GM21786 (cell line): ENCODE measurements around the gene IVD.

Experiments used
- ATAC-seq: cut with Tn5 transposase; IDR thresholded peaks from one replicate; pipeline ENCODE4 v1.9.1; 2021; ENCODE audit not compliant: unreplicated experiment

Gene IVD

DNA sequence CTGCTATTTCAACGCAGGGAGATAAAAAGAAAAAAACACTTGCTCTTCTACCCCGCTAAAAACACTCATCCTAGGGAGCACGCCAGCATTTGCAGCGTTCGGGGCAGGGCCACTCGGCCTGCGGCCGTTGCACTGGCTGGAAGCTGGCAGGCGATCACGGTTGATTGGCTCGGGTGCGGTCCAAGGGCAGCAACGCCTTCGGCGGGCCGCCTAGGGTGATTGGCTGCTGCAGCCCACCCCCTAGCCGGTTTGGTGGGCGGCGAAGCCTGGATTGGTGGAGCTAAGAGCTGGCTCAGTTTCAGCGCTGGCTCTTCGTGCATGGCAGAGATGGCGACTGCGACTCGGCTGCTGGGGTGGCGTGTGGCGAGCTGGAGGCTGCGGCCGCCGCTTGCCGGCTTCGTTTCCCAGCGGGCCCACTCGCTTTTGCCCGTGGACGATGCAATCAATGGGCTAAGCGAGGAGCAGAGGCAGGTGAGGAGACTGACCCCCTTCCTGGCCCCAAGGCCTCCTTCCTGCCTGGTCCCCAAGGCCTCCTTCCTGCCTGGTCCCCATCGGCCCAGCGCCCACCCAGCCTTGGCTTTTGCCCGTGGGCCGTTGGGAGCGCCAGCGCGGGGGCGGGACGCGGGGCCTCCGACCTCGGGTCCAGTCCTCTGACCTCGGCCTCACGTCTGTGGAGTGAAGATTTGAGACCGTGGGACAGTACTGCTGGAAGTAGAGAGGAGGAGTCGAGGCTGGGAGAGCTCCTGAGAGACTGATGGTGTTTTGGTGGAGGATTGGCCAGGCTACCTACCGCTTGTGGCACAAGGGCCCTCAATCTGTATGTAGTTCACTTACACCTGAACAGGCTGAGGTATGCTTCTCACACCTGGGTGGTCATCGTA lies at the start of gene IVD:
Gene IVD (plus strand): TSS at position 295 of the 881 bp plus-strand sequence. CDS start 33 bp downstream, at position 328.
- peak; percentile 82 for ATAC-seq

DNA sequence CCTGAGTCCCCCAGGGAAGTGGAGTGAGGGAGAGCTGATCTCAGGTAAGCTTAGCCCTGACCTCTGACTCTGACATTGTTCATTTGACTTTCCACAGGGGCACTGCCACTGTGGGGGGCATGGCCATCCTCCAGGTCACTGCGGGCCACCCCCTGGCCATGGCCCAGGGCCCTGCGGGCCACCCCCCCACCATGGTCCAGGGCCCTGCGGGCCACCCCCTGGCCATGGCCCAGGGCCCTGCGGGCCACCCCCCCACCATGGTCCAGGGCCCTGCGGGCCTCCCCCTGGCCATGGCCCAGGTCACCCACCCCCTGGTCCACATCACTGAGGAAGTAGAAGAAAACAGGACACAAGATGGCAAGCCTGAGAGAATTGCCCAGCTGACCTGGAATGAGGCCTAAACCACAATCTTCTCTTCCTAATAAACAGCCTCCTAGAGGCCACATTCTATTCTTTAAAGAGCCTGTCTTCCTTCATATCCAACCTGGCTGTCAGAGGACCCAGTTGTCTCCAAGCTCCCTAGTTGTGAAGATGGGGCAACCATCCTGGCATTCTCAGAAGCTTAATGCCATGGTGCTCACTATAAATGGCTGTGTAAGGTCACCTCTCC lies 49.5 kb upstream of the IVD start:
- ATAC-seq = no peak

DNA sequence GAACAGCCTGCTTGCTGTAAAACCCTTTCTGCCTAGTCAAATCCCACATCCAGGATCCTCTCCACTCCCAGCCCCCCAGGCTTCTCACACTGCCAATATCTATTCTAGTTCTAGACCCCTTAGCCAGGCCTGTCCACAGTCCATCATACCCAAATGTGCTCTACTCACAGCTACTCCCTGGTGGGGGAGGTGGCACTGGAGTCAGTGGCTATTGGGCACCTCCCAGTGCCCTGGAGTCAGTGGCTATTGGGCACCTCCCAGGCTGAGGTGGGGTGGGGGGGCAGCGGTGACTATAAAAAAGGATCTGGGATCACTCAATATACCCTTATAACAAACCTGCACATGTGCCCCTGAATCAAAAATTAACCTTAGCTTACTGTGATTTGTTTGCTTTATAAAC lies 48.3 kb upstream of the IVD start:
- ATAC-seq = no peak

DNA sequence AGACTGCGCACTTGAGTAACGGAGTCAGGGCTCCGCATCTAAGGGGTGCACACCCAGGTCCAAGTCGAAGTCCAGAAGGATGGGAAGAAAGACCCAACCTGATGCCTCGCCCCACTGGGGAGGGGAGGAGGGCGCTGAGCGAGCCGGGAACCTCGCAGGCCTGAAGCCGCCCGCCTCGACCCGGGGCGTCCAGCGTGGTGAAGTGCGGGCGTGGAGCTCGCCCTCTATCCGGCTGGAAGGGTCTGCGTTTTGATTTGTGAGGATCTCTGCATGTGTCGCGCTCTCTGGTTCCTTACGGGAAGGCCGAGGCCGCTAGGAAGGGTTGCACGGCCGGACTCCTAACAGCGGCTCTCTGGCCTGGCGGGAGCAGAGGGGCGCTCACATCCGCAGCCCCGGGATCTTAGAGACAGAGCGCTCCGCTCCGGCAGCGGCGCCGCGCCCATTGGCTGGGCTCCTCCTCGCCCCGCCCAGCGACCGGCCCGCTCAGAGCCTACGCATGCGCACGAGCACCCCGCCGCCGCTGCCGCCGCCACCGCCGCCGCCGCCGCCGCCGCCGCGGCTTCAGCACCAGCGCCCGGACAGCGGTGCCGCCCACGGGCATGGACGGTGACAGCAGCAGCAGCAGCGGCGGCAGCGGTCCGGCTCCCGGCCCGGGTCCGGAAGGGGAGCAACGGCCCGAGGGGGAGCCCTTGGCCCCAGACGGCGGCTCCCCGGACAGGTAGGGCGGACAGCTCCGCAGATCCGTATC lies 47.7 kb upstream of the IVD start, which contains the start of gene DISP2:
Gene DISP2 (plus strand): TSS at position 497 of the 748 bp plus-strand sequence. CDS start 103 bp downstream, at position 600.
- peak; percentile 82 for ATAC-seq

DNA sequence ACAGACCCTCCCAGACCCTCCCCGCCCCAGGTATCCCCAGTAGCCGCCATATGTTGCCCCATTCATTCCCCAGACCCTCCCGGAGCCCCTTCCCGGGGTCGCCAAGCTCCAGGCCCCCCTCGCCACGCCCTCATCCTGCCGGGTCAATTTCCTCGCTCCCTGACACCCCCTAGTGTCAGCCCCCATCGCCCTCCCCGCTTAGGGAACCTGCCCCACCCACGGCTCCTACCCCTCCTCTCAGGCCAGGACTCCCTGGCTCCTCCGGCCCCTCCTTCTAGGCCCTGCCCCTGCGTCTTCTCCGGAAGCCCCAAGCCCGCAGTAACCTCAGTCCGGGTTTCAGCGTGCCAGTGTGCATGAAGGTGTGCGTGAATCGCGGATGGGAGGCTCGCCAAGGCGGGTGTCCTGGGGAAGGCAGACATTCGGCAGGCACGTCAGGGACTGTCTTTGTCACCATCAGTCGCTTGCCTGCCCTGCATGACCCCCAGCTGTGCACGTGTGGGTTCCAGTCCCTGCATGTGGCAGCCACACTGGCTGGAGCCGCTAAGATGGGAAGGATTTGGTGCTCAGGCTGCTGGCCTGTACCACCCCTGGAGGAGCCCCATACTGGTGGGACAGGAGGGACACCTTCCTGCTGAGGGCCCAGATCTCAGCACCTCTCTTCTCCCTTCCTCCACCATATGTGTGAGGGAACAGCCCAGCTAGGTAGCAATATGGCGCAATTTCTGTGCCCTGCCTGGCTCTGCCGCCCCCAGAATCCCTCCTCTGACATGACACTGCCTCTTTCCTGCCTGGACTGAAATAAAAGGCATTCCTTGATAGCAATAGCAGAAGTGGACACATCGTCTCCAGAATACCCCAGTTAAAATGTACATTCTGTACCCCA lies 46.9 kb upstream of the IVD start:
- ATAC-seq = no peak

DNA sequence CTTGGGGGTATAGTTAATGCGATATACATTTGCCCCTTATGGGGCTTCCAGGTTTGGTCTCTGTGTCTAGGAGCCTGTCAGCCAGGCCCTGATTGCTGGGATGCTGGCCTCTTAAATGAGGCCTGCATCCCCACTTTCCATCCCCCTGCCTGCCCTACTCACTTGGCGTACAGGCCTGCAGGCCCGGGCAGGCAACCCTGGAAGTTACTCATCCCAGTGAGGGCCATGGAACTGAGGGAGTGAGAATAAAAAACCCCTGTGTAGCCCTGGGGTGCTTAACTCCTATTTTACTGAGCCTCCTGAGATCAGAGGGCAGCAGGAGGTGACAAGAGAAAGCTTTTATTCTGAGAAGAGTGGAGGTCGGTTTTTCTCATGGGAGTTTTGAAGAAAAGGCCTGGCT lies 45.6 kb upstream of the IVD start:
- ATAC-seq = no peak

DNA sequence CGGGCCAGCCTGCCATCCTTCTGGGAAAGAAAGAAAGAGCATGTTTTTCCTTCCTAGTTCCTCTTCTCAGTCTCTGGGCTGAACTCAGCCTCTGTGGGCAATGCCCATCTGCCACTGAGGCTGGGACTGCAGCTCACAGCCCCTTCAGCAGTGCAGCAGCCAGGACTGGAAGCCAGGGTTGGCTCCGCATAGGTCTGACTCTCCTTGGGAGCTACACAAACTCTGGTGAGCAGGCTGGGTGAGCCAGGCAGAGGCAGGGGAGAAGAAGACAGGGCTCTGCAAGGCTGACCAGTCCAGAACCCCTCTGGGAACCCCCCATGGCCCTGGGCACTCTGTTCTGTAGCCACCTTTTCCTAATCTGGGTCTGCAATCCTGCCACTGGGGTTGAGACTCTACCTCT lies 44.0 kb upstream of the IVD start:
- ATAC-seq = no peak

DNA sequence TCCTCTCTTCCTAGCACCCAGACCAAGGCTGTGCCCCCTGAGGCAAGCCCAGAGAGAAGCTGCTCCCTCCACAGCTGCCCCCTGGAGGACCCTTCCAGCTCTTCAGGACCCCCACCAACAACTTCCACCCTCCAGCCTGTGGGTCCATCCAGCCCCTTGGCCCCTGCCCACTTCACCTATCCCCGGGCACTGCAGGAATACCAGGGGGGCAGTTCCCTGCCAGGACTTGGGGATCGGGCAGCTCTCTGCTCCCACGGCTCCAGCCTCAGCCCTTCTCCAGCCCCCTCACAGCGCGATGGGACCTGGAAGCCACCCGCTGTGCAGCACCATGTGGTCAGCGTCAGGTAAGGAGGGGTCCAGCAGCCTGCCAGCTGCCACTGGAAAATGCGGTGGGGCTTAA lies 42.0 kb upstream of the IVD start:
- ATAC-seq = no peak

DNA sequence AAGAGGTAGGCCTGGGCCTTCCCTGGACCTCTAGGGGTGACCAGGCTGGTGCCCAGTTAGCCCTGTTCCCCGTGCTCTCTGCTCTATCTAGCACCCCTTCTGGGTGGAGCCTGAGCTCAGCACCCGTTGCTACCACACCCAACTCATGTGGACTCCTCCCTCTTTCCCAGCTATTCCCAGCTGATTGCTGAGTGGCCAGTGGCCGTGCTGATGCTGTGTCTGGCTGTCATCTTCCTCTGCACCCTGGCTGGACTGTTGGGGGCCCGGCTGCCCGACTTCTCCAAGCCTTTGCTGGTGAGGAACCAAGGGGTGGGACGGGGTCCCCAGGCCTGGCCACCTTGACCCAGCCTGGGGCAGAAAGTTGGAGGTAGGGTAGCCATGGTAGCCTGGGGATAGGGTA lies 41.3 kb upstream of the IVD start:
- ATAC-seq = no peak

DNA sequence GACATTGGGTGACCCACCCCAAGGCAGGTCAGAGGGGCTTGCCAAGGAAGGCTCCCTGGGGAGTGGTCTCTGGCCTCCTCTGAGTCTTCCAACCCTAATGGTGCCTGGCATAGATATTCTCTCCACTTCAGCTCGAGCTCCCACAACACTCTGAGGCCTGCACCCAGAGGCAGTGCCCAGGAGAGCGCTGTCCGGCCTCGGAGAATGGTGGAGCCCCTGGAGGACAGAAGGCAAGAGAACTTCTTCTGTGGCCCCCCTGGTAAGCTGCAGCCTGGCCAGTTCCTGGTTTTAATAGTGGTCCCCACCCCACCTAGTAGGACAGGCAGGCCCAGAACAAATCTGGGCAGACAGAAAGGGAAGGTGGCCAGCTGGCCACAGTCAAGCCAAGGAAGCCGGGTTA lies 40.6 kb upstream of the IVD start:
- ATAC-seq = no peak

DNA sequence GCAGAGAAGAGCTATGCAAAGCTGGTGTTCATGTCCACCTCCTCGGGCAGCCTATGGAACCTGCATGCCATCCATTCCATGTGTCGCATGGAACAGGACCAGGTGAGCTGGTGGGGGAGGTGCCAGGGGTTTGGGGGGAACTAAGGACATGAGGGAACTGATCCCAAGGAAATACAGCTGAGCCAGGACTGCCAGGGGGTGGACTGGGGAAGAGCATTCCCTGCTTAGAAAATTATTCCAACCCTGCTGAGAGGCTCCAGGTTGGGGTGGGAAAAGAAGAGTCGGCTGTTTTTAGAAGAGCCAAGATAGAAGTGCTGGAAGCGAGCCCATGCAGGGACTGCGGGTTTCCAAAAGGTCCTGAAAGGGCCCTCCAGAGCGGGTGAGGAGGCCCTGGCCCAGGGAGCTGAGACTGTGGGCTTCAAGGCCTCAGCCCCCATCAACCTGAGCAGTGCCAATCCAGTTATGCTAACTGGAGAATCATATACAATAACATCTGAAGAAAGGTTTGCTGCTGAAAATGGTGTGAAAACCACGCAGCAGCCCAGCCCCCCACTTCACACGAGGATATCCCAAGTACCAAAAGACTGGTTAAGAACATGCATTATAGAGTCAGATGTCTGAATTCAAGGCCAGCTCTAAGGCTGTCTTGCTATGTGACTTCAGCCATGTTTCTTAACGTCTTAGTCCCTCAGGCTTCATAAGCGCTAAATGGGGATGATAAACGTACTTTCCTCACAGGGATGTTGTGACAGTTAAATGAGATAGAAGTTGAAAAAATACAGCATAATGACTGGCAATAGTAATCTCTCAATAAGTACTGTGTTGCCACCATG lies 39.8 kb upstream of the IVD start:
- no peak for ATAC-seq

DNA sequence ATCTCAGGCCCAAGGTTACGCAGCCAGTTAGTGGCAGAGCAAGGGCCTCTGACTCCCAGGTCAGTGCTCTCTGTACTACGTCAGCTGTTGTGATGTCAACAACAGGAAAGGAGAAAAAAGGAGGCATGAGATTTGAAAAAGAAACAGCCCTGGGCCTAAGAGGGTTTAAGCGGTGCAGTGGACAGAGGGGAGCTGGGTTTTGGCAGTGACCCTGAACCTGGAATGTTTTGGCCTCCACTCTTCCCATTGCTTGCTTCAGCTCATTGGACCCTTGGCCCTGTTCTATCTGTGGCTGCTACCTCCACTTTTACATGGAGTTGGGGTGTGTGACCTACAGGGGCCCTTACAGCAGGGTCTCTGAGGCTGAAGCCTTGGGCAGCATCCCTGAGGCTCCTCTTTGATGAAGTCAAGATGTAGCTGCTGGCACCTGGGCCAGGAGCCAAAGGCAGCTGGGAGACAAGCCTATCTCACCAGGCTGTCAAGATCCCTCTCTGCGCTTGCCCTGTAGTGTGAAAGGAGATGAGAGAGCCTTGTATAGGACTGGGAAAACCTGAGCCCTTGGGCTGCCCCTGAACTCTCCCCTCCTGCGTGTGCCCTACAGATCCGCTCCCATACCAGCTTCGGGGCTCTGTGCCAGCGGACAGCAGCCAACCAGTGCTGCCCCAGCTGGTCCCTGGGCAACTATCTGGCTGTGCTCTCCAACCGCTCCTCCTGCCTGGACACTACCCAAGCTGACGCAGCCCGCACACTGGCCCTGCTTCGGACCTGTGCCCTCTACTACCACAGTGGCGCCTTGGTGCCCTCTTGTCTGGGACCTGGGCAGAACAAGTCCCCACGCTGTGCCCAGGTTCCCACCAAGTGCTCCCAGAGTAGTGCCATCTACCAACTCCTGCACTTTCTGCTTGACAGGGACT lies 38.9 kb upstream of the IVD start:
- no peak for ATAC-seq

DNA sequence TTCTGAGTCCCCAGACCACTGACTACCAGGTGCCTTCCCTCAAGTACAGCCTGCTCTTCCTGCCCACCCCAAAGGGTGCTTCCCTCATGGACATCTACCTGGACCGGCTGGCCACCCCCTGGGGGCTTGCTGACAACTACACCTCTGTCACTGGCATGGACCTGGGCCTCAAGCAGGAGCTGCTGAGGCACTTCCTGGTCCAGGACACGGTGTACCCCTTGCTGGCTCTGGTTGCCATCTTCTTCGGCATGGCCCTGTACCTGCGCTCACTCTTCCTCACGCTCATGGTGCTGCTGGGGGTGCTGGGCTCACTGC lies 38.3 kb upstream of the IVD start:
- ATAC-seq = no peak

DNA sequence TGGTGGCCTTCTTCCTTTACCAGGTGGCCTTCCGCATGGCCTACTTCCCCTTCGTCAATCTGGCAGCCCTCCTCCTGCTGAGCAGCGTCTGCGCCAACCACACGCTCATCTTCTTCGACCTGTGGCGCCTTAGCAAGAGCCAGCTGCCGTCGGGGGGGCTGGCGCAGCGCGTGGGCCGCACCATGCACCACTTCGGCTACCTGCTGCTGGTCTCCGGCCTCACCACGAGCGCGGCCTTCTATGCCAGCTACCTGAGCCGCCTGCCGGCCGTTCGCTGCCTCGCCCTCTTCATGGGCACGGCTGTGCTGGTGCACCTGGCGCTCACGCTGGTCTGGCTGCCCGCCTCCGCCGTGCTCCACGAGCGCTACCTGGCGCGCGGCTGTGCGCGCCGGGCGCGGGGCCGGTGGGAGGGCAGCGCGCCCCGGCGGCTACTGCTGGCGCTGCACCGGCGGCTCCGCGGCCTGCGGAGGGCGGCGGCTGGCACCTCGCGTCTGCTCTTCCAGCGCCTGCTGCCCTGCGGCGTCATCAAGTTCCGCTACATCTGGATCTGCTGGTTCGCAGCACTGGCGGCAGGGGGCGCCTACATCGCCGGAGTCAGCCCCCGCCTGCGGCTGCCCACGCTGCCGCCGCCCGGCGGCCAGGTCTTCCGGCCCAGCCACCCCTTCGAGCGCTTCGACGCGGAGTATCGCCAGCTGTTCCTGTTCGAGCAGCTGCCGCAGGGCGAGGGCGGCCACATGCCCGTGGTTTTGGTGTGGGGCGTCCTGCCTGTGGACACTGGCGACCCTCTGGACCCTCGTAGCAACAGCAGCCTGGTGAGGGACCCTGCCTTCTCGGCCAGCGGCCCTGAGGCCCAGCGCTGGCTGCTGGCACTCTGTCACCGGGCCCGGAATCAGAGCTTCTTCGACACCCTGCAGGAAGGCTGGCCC lies 37.6 kb upstream of the IVD start:
- ATAC-seq = peak; percentile 89

DNA sequence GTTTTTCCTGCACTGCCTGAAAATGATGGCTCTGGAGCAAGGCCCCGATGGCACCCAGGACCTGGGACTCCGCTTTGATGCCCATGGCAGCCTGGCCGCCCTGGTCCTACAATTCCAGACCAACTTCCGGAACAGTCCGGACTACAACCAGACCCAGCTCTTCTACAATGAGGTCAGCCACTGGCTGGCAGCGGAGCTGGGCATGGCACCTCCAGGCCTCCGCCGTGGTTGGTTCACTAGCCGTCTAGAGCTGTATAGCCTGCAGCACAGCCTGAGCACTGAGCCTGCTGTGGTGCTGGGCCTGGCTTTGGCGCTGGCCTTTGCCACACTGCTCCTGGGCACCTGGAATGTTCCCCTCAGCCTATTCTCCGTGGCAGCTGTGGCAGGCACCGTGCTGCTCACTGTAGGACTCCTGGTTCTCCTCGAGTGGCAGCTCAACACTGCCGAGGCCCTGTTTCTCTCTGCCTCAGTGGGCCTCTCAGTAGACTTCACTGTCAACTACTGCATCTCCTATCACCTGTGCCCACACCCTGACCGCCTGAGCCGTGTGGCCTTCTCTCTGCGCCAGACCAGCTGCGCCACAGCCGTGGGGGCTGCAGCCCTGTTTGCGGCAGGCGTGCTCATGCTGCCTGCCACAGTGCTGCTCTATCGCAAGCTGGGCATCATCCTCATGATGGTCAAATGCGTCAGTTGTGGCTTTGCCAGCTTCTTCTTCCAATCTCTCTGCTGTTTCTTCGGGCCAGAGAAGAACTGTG lies 36.7 kb upstream of the IVD start:
- ATAC-seq = no peak

DNA sequence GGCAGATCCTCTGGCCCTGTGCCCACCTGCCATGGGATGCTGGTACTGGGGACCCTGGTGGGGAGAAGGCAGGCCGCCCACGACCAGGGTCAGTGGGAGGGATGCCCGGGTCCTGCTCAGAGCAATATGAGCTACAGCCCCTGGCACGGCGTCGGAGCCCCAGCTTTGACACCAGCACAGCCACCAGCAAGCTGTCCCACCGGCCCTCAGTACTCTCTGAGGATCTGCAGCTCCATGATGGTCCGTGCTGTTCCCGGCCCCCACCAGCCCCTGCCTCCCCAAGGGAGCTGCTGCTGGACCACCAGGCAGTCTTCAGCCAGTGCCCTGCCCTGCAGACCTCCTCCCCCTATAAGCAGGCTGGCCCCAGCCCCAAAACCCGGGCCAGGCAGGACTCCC lies 36.1 kb upstream of the IVD start:
- ATAC-seq = no peak

DNA sequence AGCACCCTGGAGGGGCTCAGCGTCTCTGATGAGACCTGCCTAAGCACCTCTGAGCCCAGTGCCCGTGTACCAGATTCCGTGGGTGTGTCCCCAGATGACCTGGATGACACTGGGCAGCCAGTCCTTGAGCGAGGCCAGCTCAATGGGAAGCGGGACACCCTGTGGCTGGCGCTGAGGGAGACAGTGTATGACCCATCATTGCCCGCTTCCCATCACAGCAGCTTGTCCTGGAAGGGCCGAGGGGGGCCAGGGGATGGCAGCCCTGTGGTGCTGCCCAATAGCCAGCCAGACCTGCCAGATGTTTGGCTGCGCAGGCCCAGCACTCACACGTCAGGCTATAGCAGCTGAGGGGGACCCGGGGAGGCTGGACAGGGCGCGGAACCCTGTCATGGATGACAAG lies 35.6 kb upstream of the IVD start:
- ATAC-seq = no peak
